Measurements from ENCODE around the gene KCND3. TPM values are rescaled to one million over a fixed set of nuclear protein-coding genes. Genes with fewer than 3 reads are reported as not detected.

Gene KCND3
- polyA plus RNA-seq, 1 donor (not counting 4 experiments of a cell fraction or from before 2014, with no cell fraction given) = 0.21 TPM

GRCh38 chr1:111841746-111842145, 147.7 kb downstream of the KCND3 start:
- Histone ChIP-seq H2AFZ (ENCODE audit: control insufficient read depth, low read length) (no peak overlapping the region), H3K9ac (ENCODE audit: control insufficient read depth, extremely low read depth, insufficient read depth, low read length) (no peak overlapping the region), H3K4me3 (ENCODE audit: control insufficient read depth in 2 of 3, extremely low read depth in 1 of 3, insufficient read depth in 2 of 3, low read depth in 1 of 3, low read length in 3 of 3) (no peak overlapping the region), H3K36me3 (ENCODE audit: control insufficient read depth in 2 of 2, extremely low read depth in 1 of 2, insufficient read depth in 2 of 2, low read length in 2 of 2) (no peaks in the 10 kb centered on the region), H4K20me1 (ENCODE audit: control insufficient read depth, extremely low read depth, insufficient read depth, low read length) (no peaks in the 10 kb centered on the region), H3K27me3 (ENCODE audit: control insufficient read depth, extremely low read depth, insufficient read depth, low read length) (no peaks in the 10 kb centered on the region), H3K9me3 (ENCODE audit: control insufficient read depth, low read depth, low read length) (no peaks in the 10 kb centered on the region), H3K27ac (ENCODE audit: control insufficient read depth, insufficient read depth, low read length) (no peak overlapping the region), H3K79me2 (ENCODE audit: control insufficient read depth, insufficient read depth, low read length) (no peaks in the 10 kb centered on the region), H3K4me1 (ENCODE audit: control insufficient read depth, extremely low read depth, insufficient read depth, low read length) (no peaks in the 10 kb centered on the region), H3K9me1 (ENCODE audit: control insufficient read depth, extremely low read depth, insufficient read depth, low read length) (no peaks in the 10 kb centered on the region), H3K4me2 (ENCODE audit: control insufficient read depth, extremely low read depth, insufficient read depth, low read depth, low read length) (no peak overlapping the region)
- FAIRE-seq (no peak), DNase-seq (ENCODE audit: low read depth, low spot score) (no peak)
- TF ChIP-seq CTCF (optimal IDR thresholded peaks at IDR 0.05 in 1 of 3, IDR thresholded peaks at IDR 0.05 in 1 of 3, conservative IDR thresholded peaks at IDR 0.05 in 1 of 3; ENCODE audit: extremely low read depth in 1 of 3, insufficient read depth in 2 of 3, low read length in 3 of 3) (no peak), EZH2 (IDR thresholded peaks at IDR 0.05; ENCODE audit: low read length) (no peak)
- dilution Hi-C loops (cut with MboI; ENCODE audit: extremely low pct_ligation_motif_present, low sequenced_read_pairs) = no loop called here

GRCh38 chr1:111841189-111841588, 148.3 kb downstream of the KCND3 start:
- Histone ChIP-seq H3K27me3 (ENCODE audit: control insufficient read depth, extremely low read depth, insufficient read depth, low read length) (no peaks in the 10 kb centered on the region), H4K20me1 (ENCODE audit: control insufficient read depth, extremely low read depth, insufficient read depth, low read length) (no peaks in the 10 kb centered on the region), H3K4me2 (ENCODE audit: control insufficient read depth, extremely low read depth, insufficient read depth, low read depth, low read length) (no peak overlapping the region), H3K9me3 (ENCODE audit: control insufficient read depth, low read depth, low read length) (no peaks in the 10 kb centered on the region), H3K4me1 (ENCODE audit: control insufficient read depth, extremely low read depth, insufficient read depth, low read length) (no peaks in the 10 kb centered on the region), H3K27ac (ENCODE audit: control insufficient read depth, insufficient read depth, low read length) (no peak overlapping the region), H3K79me2 (ENCODE audit: control insufficient read depth, insufficient read depth, low read length) (no peaks in the 10 kb centered on the region), H3K36me3 (ENCODE audit: control insufficient read depth in 2 of 2, extremely low read depth in 1 of 2, insufficient read depth in 2 of 2, low read length in 2 of 2) (no peaks in the 10 kb centered on the region), H2AFZ (ENCODE audit: control insufficient read depth, low read length) (no peak overlapping the region), H3K9ac (ENCODE audit: control insufficient read depth, extremely low read depth, insufficient read depth, low read length) (no peak overlapping the region), H3K4me3 (ENCODE audit: control insufficient read depth in 2 of 3, extremely low read depth in 1 of 3, insufficient read depth in 2 of 3, low read depth in 1 of 3, low read length in 3 of 3) (no peak overlapping the region), H3K9me1 (ENCODE audit: control insufficient read depth, extremely low read depth, insufficient read depth, low read length) (no peaks in the 10 kb centered on the region)
- dilution Hi-C loops (cut with MboI; ENCODE audit: extremely low pct_ligation_motif_present, low sequenced_read_pairs) = no loop called here
- FAIRE-seq (no peak), DNase-seq (ENCODE audit: low read depth, low spot score) (no peak)
- TF ChIP-seq EZH2 (IDR thresholded peaks at IDR 0.05; ENCODE audit: low read length) (no peak), CTCF (optimal IDR thresholded peaks at IDR 0.05 in 1 of 3, IDR thresholded peaks at IDR 0.05 in 1 of 3, conservative IDR thresholded peaks at IDR 0.05 in 1 of 3; ENCODE audit: extremely low read depth in 1 of 3, insufficient read depth in 2 of 3, low read length in 3 of 3) (no peak)

Data from keratinocyte (primary cell).